Measurements from ENCODE around the gene CENPF. TPM values are rescaled to one million over a fixed set of nuclear protein-coding genes. Genes with fewer than 3 reads are reported as not detected.

CENPF gene
- total RNA-seq, 1 donor, result 30.7 TPM

DNA sequence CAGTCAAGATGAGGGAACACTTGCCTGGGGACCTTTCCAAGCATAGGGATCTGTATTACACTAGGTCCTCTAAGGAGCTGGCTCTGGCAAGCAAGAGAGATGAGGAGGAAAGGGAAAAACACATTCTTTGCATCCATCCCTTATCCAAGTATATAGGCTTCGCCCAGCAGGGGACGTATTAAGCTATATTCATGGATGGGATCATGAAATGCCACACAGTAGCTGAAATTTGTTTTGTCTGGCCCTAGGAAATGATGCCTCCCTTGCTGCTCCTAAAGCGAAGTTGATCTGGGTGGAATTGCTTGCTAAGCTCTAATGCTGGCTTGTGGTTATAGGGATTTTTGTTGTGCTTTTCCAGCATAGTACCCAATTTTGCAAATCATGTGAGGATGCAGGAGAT, 32.1 kb downstream of the CENPF start:
- DNase-seq (ENCODE audit: low read depth), result no peak
- H3K4me3 ChIP-seq (ENCODE audit: low read depth, low read length), result no peak overlapping the region
- no peak for TF ChIP-seq CTCF (IDR thresholded peaks at IDR 0.05; ENCODE audit: insufficient read depth, low read depth, low read length)

DNA sequence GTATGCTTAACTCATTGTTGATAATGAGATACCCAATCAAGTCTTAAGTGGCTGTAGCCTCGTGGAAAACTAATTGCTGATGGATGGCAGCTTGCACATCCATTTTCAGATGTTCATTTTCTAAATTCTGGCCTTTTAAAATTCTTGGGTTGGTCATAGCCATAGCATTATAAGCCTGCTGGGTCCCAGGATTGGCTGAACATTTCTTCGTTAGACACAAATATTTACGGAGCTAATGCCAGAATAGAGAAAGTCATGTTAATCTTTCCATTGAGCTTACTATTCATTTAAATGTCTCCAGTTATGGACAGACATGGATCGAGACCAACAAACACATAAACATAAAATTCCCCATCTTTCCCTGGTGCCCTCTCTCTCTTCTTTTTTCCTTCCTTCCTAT, 32.5 kb downstream of the CENPF start:
- no peak for TF ChIP-seq CTCF (IDR thresholded peaks at IDR 0.05; ENCODE audit: insufficient read depth, low read depth, low read length)
- DNase-seq (ENCODE audit: low read depth), result no peak
- H3K4me3 ChIP-seq (ENCODE audit: low read depth, low read length), result no peak overlapping the region

DNA sequence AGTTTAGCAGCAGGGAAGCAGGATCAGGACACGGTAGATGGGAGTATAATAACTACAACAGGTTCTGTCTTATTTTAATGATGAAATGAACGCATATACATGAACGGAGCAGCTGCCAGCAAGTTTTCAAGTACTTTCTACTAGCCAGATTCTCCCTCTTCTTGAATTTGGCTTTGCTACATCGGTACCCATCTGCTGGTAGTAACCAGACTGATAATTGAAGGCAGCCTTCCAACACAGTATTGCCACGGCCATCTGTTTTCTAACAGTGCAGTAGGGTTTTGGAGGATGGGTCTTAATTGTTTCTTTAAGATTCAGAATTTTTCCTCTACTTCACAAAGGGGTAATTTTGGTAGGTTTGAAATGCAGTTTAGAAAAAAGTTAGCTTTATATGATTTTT, 33.4 kb downstream of the CENPF start:
- TF ChIP-seq CTCF (IDR thresholded peaks at IDR 0.05; ENCODE audit: insufficient read depth, low read depth, low read length), result no peak
- no peak for DNase-seq (ENCODE audit: low read depth)
- no peak overlapping the region for H3K4me3 ChIP-seq (ENCODE audit: low read depth, low read length)

DNA sequence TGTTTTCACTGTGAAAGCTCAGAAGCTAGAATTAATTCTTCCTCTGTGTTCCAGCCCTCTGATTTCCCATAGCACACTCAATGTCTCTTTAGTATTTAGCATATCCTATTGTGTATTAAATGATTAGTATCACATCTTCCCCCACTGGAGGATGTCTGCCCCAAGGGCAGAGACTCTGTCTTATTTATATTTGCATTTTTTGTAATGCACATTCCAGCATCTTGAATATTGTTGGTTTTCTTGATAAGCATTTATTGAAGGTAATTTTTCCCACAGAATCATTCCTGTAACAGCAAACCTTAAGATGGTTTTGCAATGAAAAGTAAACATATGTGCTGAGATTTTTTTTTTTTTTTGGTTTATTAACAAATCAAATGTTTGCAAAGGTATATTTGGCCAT, 34.1 kb downstream of the CENPF start:
- DNase-seq (ENCODE audit: low read depth), result no peak
- TF ChIP-seq CTCF (IDR thresholded peaks at IDR 0.05; ENCODE audit: insufficient read depth, low read depth, low read length), result no peak
- no peak overlapping the region for H3K4me3 ChIP-seq (ENCODE audit: low read depth, low read length)

GRCh38 chr1:214637722-214638458, 34.9 kb downstream of the CENPF start:
- peak; percentile 77 for TF ChIP-seq CTCF (IDR thresholded peaks at IDR 0.05; ENCODE audit: insufficient read depth, low read depth, low read length)
- no peak overlapping the region for H3K4me3 ChIP-seq (ENCODE audit: low read depth, low read length)
- peak; percentile 66 for DNase-seq (ENCODE audit: low read depth)

- H3K4me3 ChIP-seq (ENCODE audit: low read depth, low read length), result no peak overlapping the region
- TF ChIP-seq CTCF (IDR thresholded peaks at IDR 0.05; ENCODE audit: insufficient read depth, low read depth, low read length), result no peak
- no peak for DNase-seq (ENCODE audit: low read depth)
Observed at GRCh38 chr1:214638459-214638807, 35.4 kb downstream of the CENPF start.

DNA sequence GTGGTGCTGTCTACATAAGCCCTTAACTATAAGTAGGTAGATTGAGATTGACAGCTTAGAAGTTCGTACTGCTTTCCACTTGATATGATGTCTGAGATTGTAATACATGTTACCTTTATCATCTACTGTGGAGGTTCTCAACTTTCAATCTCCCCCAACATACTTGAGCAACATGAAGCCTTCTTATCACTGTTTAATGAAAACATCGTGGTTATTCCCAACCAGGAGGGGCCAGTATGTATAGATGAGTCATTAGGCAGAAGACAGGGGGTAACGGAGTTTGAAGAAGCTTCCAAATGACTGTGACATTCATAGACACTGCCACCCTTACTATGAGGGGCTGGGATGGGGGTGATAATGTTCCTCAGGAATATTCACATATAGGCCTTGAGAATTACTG, 36.0 kb downstream of the CENPF start:
- no peak overlapping the region for H3K4me3 ChIP-seq (ENCODE audit: low read depth, low read length)
- no peak for TF ChIP-seq CTCF (IDR thresholded peaks at IDR 0.05; ENCODE audit: insufficient read depth, low read depth, low read length)
- no peak for DNase-seq (ENCODE audit: low read depth)
